IPS-18a (cell line): ENCODE measurements around the gene LETM1.

ENCODE experiments used
- H3K27ac ChIP-seq: one replicate; pipeline ENCODE4 v1.5.1; 2013; ENCODE audit warnings: low read length
- H3K27me3 ChIP-seq: one replicate; pipeline ENCODE4 v1.6.1; 2013; ENCODE audit warnings: mild to moderate bottlenecking, low read length; ENCODE audit not compliant: control insufficient read depth, insufficient read depth
- H3K36me3 ChIP-seq: one replicate; pipeline ENCODE4 v1.6.1; 2013; ENCODE audit warnings: low read depth, low read length; ENCODE audit not compliant: control insufficient read depth
- H3K4me1 ChIP-seq: one replicate; pipeline ENCODE4 v1.6.1; 2013; ENCODE audit warnings: low read depth, low read length; ENCODE audit not compliant: control insufficient read depth
- H3K4me3 ChIP-seq: one replicate; pipeline ENCODE4 v1.5.1; 2013; ENCODE audit warnings: low read length
- H3K9ac ChIP-seq: one replicate; pipeline ENCODE4 v1.6.1; 2013; ENCODE audit warnings: mild to moderate bottlenecking, low read length, moderate library complexity
- H3K9me3 ChIP-seq: one replicate; pipeline ENCODE4 v1.6.1; 2013; ENCODE audit warnings: low read depth, low read length; ENCODE audit not compliant: control insufficient read depth

LETM1 gene

GRCh38 chr4:1862055-1862911, 6.3 kb upstream of the LETM1 start:
- Histone ChIP-seq H3K9me3 (no peaks in the 10 kb centered on the region), H3K9ac (no peak overlapping the region), H3K4me1 (peaks cover 3% of the 10 kb centered on the region), H3K27ac (no peak overlapping the region), H3K27me3 (peaks cover 99% of the 10 kb centered on the region), H3K36me3 (no peaks in the 10 kb centered on the region), H3K4me3 (peak overlapping the region; percentile 38)

GRCh38 chr4:1859389-1859753, 3.4 kb upstream of the LETM1 start:
- H3K4me1 ChIP-seq, result peaks cover 2% of the 10 kb centered on the region

GRCh38 chr4:1857931-1858330, 2.0 kb upstream of the LETM1 start:
- Histone ChIP-seq H3K9me3 (no peaks in the 10 kb centered on the region), H3K27ac (no peak overlapping the region), H3K4me1 (no peaks in the 10 kb centered on the region), H3K36me3 (no peaks in the 10 kb centered on the region), H3K4me3 (no peak overlapping the region), H3K27me3 (peaks cover 64% of the 10 kb centered on the region), H3K9ac (no peak overlapping the region)

More at GRCh38 chr4:1859389-1859753, 3.4 kb upstream of the LETM1 start:
- Histone ChIP-seq H3K9me3 (no peaks in the 10 kb centered on the region), H3K36me3 (no peaks in the 10 kb centered on the region), H3K9ac (no peak overlapping the region), H3K4me3 (no peak overlapping the region), H3K27me3 (peaks cover 79% of the 10 kb centered on the region), H3K27ac (no peak overlapping the region)

GRCh38 chr4:1856943-1857699, 1.2 kb upstream of the LETM1 start:
- H3K27ac ChIP-seq, result no peak overlapping the region
- H3K9me3 ChIP-seq, result no peaks in the 10 kb centered on the region
- H3K9ac ChIP-seq, result no peak overlapping the region
- peak overlapping the region; percentile 81 for H3K4me3 ChIP-seq
- H3K4me1 ChIP-seq, result no peaks in the 10 kb centered on the region
- H3K36me3 ChIP-seq, result no peaks in the 10 kb centered on the region
- peaks cover 56% of the 10 kb centered on the region for H3K27me3 ChIP-seq

GRCh38 chr4:1855333-1856070, 454 bp downstream of the LETM1 start:
- Histone ChIP-seq H3K4me1 (no peaks in the 10 kb centered on the region), H3K9ac (peak overlapping the region; percentile 63), H3K27ac (no peak overlapping the region), H3K9me3 (no peaks in the 10 kb centered on the region), H3K27me3 (peaks cover 40% of the 10 kb centered on the region), H3K36me3 (no peaks in the 10 kb centered on the region), H3K4me3 (peak overlapping the region; percentile 81)

DNA sequence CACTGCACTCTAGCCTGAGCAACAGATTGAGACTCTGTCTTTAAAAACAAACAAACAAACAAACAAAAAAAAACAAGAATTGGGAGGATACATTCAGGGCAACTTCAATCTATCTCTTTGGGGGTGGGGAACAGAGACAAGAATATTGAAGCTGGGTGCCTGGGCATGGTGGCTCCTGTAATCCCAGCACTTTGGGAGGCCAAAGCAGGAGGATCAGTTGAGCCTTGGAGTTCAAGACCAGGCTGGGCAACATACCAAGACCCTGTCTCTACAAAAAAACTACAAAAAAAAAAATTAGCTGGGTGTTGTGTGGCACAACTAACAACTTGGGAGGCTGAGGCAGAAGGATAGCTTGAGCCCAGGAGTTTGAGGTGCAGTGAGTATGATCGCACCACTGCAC, 1.2 kb downstream of the LETM1 start:
- H3K9me3 ChIP-seq, result no peaks in the 10 kb centered on the region
- peaks cover 34% of the 10 kb centered on the region for H3K27me3 ChIP-seq
- no peaks in the 10 kb centered on the region for H3K36me3 ChIP-seq
- H3K4me1 ChIP-seq, result no peaks in the 10 kb centered on the region
- peak overlapping the region; percentile 63 for H3K9ac ChIP-seq
- peak overlapping the region; percentile 81 for H3K4me3 ChIP-seq
- no peak overlapping the region for H3K27ac ChIP-seq

GRCh38 chr4:1852904-1853623, 2.9 kb downstream of the LETM1 start:
- H3K4me1 ChIP-seq, result no peaks in the 10 kb centered on the region

GRCh38 chr4:1851575-1852410, 4.2 kb downstream of the LETM1 start:
- H3K9me3 ChIP-seq, result no peaks in the 10 kb centered on the region
- peaks cover 3% of the 10 kb centered on the region for H3K36me3 ChIP-seq
- H3K4me1 ChIP-seq, result no peaks in the 10 kb centered on the region
- no peak overlapping the region for H3K27ac ChIP-seq
- no peak overlapping the region for H3K9ac ChIP-seq
- no peak overlapping the region for H3K4me3 ChIP-seq
- peaks cover 4% of the 10 kb centered on the region for H3K27me3 ChIP-seq

More at GRCh38 chr4:1852904-1853623, 2.9 kb downstream of the LETM1 start:
- Histone ChIP-seq H3K9me3 (no peaks in the 10 kb centered on the region), H3K9ac (no peak overlapping the region), H3K27ac (no peak overlapping the region), H3K36me3 (peaks cover 3% of the 10 kb centered on the region), H3K27me3 (peaks cover 17% of the 10 kb centered on the region), H3K4me3 (no peak overlapping the region)

GRCh38 chr4:1851160-1851559, 4.8 kb downstream of the LETM1 start:
- no peaks in the 10 kb centered on the region for H3K9me3 ChIP-seq
- no peaks in the 10 kb centered on the region for H3K27me3 ChIP-seq
- no peak overlapping the region for H3K4me3 ChIP-seq
- H3K4me1 ChIP-seq, result no peaks in the 10 kb centered on the region
- peaks cover 8% of the 10 kb centered on the region for H3K36me3 ChIP-seq
- H3K27ac ChIP-seq, result no peak overlapping the region
- H3K9ac ChIP-seq, result no peak overlapping the region

GRCh38 chr4:1850276-1850675, 5.7 kb downstream of the LETM1 start:
- Histone ChIP-seq H3K27ac (no peak overlapping the region), H3K4me3 (no peak overlapping the region), H3K27me3 (no peaks in the 10 kb centered on the region), H3K4me1 (no peaks in the 10 kb centered on the region), H3K9me3 (no peaks in the 10 kb centered on the region), H3K36me3 (peaks cover 10% of the 10 kb centered on the region), H3K9ac (no peak overlapping the region)
